Duodenal mucosa (tissue), 2 donors: ENCODE data around the gene TGFBR3L.
A peak's percentile ranks its signal among the peaks of the same experiment; 100 is the strongest.
"Not testable (repeated sequence)": the region's sequence is repeated elsewhere in the genome, so short reads cannot be mapped to it uniquely, and the experiment has no call there.

Source experiments
- H3K27ac ChIP-seq: one replicate; pipeline ENCODE4 v1.7.0; 2013; ENCODE audit warnings: low read depth, low read length
- H3K27me3 ChIP-seq, 2 donors: one replicate each; pipeline ENCODE4 v1.7.0; 2013; ENCODE audit warnings: low read length in 2 of 2, control low read depth in 1 of 2; ENCODE audit not compliant: insufficient read depth in 2 of 2, control insufficient read depth in 1 of 2
- H3K36me3 ChIP-seq, 2 donors: one replicate each; pipeline ENCODE4 v1.7.0; 2013; ENCODE audit warnings: low read length in 2 of 2, control low read depth in 1 of 2; ENCODE audit not compliant: insufficient read depth in 2 of 2, control insufficient read depth in 1 of 2
- H3K4me1 ChIP-seq, 2 donors: one replicate each; pipeline ENCODE4 v1.7.0; 2013; ENCODE audit warnings: low read length in 2 of 2, control low read depth in 1 of 2; ENCODE audit not compliant: insufficient read depth in 2 of 2, control insufficient read depth in 1 of 2
- H3K4me3 ChIP-seq, 2 donors: one replicate each; pipeline ENCODE4 v1.7.0; 2013; ENCODE audit warnings: low read length in 2 of 2, low read depth in 1 of 2
- H3K9ac ChIP-seq, 2 donors: one replicate each; pipeline ENCODE4 v1.7.0; 2013; ENCODE audit warnings: low read length in 2 of 2, low read depth in 1 of 2
- H3K9me3 ChIP-seq, 2 donors: one replicate each; pipeline ENCODE4 v1.7.0; 2013; ENCODE audit warnings: low read length in 2 of 2, control low read depth in 1 of 2; ENCODE audit not compliant: control insufficient read depth in 1 of 2

Gene TGFBR3L

GRCh38 chr19:7917267-7918061 is 2.8 kb downstream of the TGFBR3L start:
- Histone ChIP-seq H3K9ac (peak overlapping the region in 1 of 2 donors; percentile 38), H3K4me3 (peak overlapping the region; percentile 15 to 50), H3K27ac (no peak overlapping the region), H3K4me1 (peaks cover 27 to 42% of the 10 kb centered on the region in 2 donors), H3K36me3 (peaks cover 7 to 12% of the 10 kb centered on the region in 2 donors), H3K9me3 (no peaks in the 10 kb centered on the region), H3K27me3 (peaks cover 25 to 27% of the 10 kb centered on the region in 2 donors)

GRCh38 chr19:7918062-7918614 is 3.5 kb downstream of the TGFBR3L start:
- Histone ChIP-seq H3K4me1 (peaks cover 27 to 42% of the 10 kb centered on the region in 2 donors), H3K27me3 (peaks cover 25 to 27% of the 10 kb centered on the region in 2 donors), H3K36me3 (peaks cover 9 to 11% of the 10 kb centered on the region in 2 donors), H3K4me3 (peak overlapping the region; percentile 66 to 75)
- not testable (repeated sequence) for H3K9me3 ChIP-seq, H3K27ac ChIP-seq, H3K9ac ChIP-seq

GRCh38 chr19:7918615-7919421 is 4.2 kb downstream of the TGFBR3L start:
- H3K4me1 ChIP-seq: peaks cover 27 to 42% of the 10 kb centered on the region in 2 donors
- H3K27ac ChIP-seq: no peak overlapping the region
- H3K4me3 ChIP-seq: peak overlapping the region; percentile 66 to 75
- peak overlapping the region; percentile 44 to 62 for H3K9ac ChIP-seq
- no peaks in the 10 kb centered on the region for H3K9me3 ChIP-seq
- peaks cover 9 to 11% of the 10 kb centered on the region in 2 donors for H3K36me3 ChIP-seq
- peaks cover 25 to 27% of the 10 kb centered on the region in 2 donors for H3K27me3 ChIP-seq

- H3K4me1 ChIP-seq: peaks cover 27 to 42% of the 10 kb centered on the region in 2 donors
Measured at GRCh38 chr19:7919610-7920518, 5.2 kb downstream of the TGFBR3L start, which contains the start of gene SNAPC2. SNAPC2 (plus strand) TSS chr19:7920338; CDS start chr19:7920367, 29 bp downstream.

GRCh38 chr19:7920519-7921301 is 6.1 kb downstream of the TGFBR3L start:
- Histone ChIP-seq H3K4me1 (peaks cover 26 to 42% of the 10 kb centered on the region in 2 donors), H3K27me3 (peaks cover 19 to 20% of the 10 kb centered on the region in 2 donors), H3K9me3 (no peaks in the 10 kb centered on the region), H3K4me3 (peak overlapping the region; percentile 82 to 84), H3K9ac (peak overlapping the region; percentile 65 to 76), H3K36me3 (peaks cover 9 to 11% of the 10 kb centered on the region in 2 donors), H3K27ac (peak overlapping the region; percentile 83)

More at GRCh38 chr19:7919610-7920518, 5.2 kb downstream of the TGFBR3L start, which contains the start of gene SNAPC2:
- H3K27me3 ChIP-seq: peaks cover 25 to 27% of the 10 kb centered on the region in 2 donors
- H3K27ac ChIP-seq: peak within 1 kb of the TSS; percentile 83
- peaks cover 9 to 11% of the 10 kb centered on the region in 2 donors for H3K36me3 ChIP-seq
- no peaks in the 10 kb centered on the region for H3K9me3 ChIP-seq
- peak within 1 kb of the TSS; percentile 65 to 76 for H3K9ac ChIP-seq
- peak within 1 kb of the TSS; percentile 82 to 84 for H3K4me3 ChIP-seq

- Histone ChIP-seq H3K27ac (peak overlapping the region; percentile 77), H3K27me3 (peaks cover 14 to 15% of the 10 kb centered on the region in 2 donors), H3K4me3 (peak overlapping the region; percentile 82 to 84), H3K4me1 (peaks cover 21 to 42% of the 10 kb centered on the region in 2 donors), H3K9me3 (no peaks in the 10 kb centered on the region), H3K36me3 (peaks cover 9 to 11% of the 10 kb centered on the region in 2 donors), H3K9ac (peak overlapping the region; percentile 65 to 76)
Measured at GRCh38 chr19:7921302-7921966, 6.8 kb downstream of the TGFBR3L start.

GRCh38 chr19:7921967-7922835 is 7.6 kb downstream of the TGFBR3L start:
- peaks cover 10 to 12% of the 10 kb centered on the region in 2 donors for H3K27me3 ChIP-seq
- H3K9ac ChIP-seq: no peak overlapping the region
- H3K4me3 ChIP-seq: no peak overlapping the region
- peaks cover 9 to 11% of the 10 kb centered on the region in 2 donors for H3K36me3 ChIP-seq
- H3K27ac ChIP-seq: no peak overlapping the region
- H3K9me3 ChIP-seq: no peaks in the 10 kb centered on the region
- H3K4me1 ChIP-seq: peaks cover 17 to 38% of the 10 kb centered on the region in 2 donors

GRCh38 chr19:7922836-7923195 is 8.2 kb downstream of the TGFBR3L start:
- no peak overlapping the region for H3K27ac ChIP-seq
- H3K4me3 ChIP-seq: no peak overlapping the region
- peaks cover 6 to 7% of the 10 kb centered on the region in 2 donors for H3K27me3 ChIP-seq
- peaks cover 15 to 34% of the 10 kb centered on the region in 2 donors for H3K4me1 ChIP-seq
- H3K36me3 ChIP-seq: peaks cover 11 to 13% of the 10 kb centered on the region in 2 donors
- H3K9ac ChIP-seq: no peak overlapping the region
- no peaks in the 10 kb centered on the region for H3K9me3 ChIP-seq
